HFF-Myc (cell line): ENCODE data around the gene RELB.

ENCODE experiments used
- DNase-seq: peaks from one replicate; pipeline ENCODE4 v3.0.0-alpha.2; 2011; ENCODE audit warnings: low read depth; ENCODE audit errors: extremely low read depth
- H3K4me3 ChIP-seq: replicated peaks from 2 replicates; pipeline ENCODE4 v1.5.1; 2011; ENCODE audit warnings: low read depth, mild to moderate bottlenecking, control low read depth, low read length
- CTCF ChIP-seq: IDR thresholded peaks from 2 replicates; pipeline ENCODE4 v1.5.1; 2012; ENCODE audit warnings: mild to moderate bottlenecking, low read depth, low read length, control low read depth; ENCODE audit errors: missing control alignments

RELB gene

GRCh38 chr19:45071969-45072790, 70.9 kb downstream of the RELB start:
- TF ChIP-seq CTCF, result no peak
- no peak overlapping the region for H3K4me3 ChIP-seq
- no peak for DNase-seq

- H3K4me3 ChIP-seq, result peak overlapping the region; percentile 67
- DNase-seq, result no peak
- no peak for TF ChIP-seq CTCF
Observed at GRCh38 chr19:45074744-45075300, 73.6 kb downstream of the RELB start.

GRCh38 chr19:45075301-45076028, 74.2 kb downstream of the RELB start:
- no peak for DNase-seq
- peak overlapping the region; percentile 67 for H3K4me3 ChIP-seq
- TF ChIP-seq CTCF, result no peak

GRCh38 chr19:45076029-45076850, 75.0 kb downstream of the RELB start, which contains the start of gene ZNF296:
Gene ZNF296 (minus strand): TSS chr19:45076478. CDS start chr19:45076373, 105 bp downstream.
- TF ChIP-seq CTCF, result no peak
- peak within 1 kb of the TSS; percentile 67 for H3K4me3 ChIP-seq
- peak; percentile 30 for DNase-seq

GRCh38 chr19:45076851-45077730, 75.8 kb downstream of the RELB start:
- no peak for TF ChIP-seq CTCF
- no peak for DNase-seq
- peak overlapping the region; percentile 67 for H3K4me3 ChIP-seq
